Dermis microvascular lymphatic vessel endothelial cell (primary cell): Measurements from ENCODE around the gene SEC14L1. TPM values are rescaled to one million over a fixed set of nuclear protein-coding genes. Genes with fewer than 3 reads are reported as not detected.
A peak's percentile ranks its signal among the peaks of the same experiment; 100 is the strongest.

ENCODE experiments used
- DNase-seq, 2 donors: peaks; one replicate each; pipeline versions ENCODE4 v3.0.0 to v3.0.0-alpha.2; 2010; ENCODE audit warnings: low read depth in 2 of 2
- total RNA-seq: library from RNA; depleted of rRNA; stranded (reverse); fragments of >200 nt; gene quantifications from 2 replicates; pipeline ENCODE4 v1.2.1, GENCODE V29; 2014

Gene SEC14L1
- total RNA-seq, 1 donor from 2014 or later = 196 TPM

DNA sequence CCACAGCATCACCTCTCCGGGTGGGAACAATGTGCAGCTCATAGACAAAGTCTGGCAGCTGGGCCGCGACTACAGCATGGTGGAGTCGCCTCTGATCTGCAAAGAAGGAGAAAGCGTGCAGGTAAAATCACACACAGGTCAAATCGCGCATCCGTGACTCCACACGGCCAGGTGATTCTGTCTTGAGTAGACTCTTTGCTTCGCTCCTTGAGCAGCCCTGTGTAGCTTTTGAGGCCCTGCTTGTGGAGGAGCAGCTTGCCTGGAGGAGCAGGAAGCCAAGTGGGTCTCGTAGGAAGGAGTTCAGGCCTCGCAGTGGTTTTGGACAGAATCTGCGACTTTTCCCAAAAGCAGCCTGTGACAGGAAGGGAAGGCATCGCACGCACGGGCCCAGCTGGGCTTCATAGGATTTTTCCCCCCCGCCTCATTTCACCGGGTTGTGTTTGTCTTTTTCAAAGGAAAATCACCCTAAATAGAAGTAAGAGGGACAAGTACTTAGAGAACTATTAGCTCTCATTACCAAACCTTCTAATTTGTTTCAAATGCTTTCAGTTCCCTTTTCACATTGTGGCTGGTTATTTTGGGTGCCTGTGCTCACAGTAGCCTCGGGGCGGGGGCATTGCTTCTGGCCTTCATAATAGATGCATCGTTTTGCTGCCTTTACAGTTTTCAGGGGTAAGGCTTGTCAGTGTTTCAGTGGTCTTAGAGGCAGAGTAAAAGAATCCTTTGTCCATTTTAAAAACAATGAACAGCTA lies 71.5 kb downstream of the SEC14L1 start:
- DNase-seq = no peak

DNA sequence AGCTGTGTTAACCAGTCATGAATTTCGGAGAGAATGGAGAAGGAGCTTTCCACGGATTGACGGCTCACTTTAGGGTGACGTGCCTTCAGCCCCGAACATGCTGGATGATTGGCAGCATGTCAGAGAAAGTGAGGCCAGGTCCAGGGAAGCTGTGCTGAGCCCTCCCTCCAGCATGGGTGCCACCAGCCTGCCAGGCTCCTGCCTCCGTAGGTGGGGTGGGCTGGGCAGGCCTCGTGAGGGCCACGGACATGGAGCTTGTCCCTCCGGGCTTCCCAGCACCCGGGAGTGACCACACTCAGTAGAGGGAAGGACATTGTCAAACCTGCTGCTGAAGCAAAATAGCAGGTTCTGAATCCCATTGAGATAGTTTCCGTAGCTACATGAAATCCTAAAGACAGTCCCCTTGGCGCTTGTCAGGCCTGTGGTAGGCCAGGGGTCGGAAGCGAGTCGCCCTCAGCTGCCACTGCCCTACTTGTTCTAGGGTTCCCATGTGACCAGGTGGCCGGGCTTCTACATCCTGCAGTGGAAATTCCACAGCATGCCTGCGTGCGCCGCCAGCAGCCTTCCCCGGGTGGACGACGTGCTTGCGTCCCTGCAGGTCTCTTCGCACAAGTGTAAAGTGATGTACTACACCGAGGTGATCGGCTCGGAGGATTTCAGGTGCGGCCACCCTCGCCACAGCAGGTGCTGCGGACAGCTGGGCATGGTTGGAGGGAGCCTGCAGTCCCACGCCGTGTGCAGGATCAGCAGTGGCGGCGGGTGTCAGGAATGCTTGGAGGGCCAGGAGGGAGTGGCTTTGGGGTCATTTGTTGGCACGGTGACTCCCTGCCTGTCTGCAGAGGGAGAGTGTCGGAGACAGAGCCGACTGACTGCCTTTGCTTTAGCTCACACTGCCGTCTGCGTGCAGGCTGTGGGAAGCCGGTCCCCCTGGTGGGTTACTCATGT lies 72.3 kb downstream of the SEC14L1 start:
- DNase-seq = no peak

DNA sequence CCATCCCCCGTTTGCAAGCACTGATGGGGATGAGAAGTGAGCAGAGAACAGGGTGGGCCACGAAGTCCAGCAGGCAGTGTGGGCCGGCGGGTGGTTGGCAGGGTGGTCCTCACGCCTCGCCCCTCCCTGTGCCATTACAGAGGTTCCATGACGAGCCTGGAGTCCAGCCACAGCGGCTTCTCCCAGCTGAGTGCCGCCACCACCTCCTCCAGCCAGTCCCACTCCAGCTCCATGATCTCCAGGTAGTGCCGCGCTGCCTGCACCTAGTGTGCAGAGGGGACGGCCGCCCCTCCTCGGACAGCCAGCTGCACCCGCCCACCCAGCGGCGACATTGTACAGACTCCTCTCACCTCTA lies 73.0 kb downstream of the SEC14L1 start:
- DNase-seq = no peak

GRCh38 chr17:77214328-77214727 lies 73.6 kb downstream of the SEC14L1 start:
- no peak for DNase-seq

DNA sequence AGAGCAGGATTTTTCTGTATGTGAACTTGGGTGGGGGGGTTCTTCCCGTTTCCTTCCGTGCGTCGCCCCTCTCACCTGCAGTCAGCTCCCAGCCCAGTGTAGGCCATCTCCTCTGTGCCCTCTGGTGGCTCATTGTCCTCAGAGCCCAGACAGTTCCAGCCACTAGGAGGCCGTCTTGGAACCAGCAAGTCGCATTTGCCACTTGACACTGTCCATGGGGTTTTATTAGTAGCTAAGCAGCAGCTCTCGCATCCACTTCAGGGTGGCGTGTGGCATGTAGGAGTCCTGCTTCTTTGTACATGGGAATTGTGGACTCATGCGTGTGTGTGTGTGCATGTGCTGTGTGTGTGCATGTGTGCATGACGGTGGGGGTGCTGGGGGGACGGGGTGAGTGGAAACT lies 74.0 kb downstream of the SEC14L1 start:
- DNase-seq = peak in 1 of 2 donors; percentile 47

- no peak for DNase-seq
Measured at GRCh38 chr17:77215281-77215680, 74.5 kb downstream of the SEC14L1 start.

DNA sequence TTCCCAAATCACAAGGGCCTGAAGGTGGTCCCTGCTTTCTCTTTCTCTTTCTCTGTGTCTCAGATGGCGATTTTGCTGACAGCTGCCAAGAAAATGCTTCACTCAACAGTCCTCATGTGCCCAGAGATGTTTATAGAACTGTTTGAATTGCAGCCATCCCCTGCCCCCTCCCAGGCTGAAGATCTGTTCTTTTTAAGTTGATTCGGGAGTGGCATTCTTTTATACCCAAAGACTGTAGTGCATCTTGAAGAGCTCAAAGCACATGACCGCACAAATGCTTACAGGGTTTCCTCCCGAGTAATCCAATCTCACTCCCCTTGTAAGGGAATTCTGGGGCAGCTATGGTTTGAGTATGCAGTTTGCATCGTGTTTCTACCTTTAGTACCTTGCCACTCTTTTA lies 75.7 kb downstream of the SEC14L1 start:
- no peak for DNase-seq

GRCh38 chr17:77217123-77217522 lies 76.4 kb downstream of the SEC14L1 start:
- DNase-seq = no peak

DNA sequence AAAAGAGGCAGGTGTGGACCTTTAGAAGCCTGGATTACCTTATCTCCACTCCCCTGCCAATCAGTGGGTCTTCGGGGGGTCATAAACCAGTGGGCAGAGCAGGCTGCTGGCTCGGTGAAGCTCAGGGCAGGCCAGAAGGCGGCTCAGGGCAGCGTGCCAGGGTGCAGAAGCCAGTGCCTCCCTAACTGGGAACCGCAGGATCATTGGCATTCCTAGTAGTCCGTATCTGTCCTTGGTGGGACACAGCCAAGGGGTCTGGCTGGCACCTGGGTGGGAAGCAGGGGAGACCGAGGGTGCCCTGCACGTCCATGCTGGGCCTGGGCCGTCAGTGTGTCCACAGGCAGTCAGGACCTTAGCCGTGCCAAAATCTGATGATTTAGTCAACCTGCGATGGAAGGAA lies 76.8 kb downstream of the SEC14L1 start:
- no peak for DNase-seq

- no peak for DNase-seq
Measured at GRCh38 chr17:77218902-77219301, 78.1 kb downstream of the SEC14L1 start.

- peak in 1 of 2 donors; percentile 40 for DNase-seq
Measured at GRCh38 chr17:77222356-77222755, 81.6 kb downstream of the SEC14L1 start.

- no peak for DNase-seq
Measured at GRCh38 chr17:77223642-77224420, 83.1 kb downstream of the SEC14L1 start.

DNA sequence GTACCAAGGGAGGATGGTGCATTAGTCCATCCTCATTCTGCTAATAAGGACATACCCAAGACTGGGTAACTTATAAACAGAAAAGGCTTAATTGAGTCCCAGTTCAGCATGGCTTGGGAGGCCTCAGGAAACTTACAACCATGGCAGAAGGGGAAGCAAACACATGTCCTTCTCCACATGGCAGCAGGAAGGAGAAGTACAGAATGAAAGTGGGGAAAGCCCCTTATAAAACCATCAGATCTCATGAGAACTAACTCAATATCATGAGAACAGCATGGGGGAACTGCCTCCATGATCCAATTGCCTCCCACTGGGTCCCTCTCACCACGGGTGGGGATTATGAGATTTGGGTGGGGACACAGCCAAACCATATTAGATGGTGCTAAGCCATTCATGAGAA lies 84.5 kb downstream of the SEC14L1 start:
- no peak for DNase-seq

- DNase-seq = peak; percentile 45 to 71
Measured at GRCh38 chr17:77227461-77228240, 86.9 kb downstream of the SEC14L1 start.

GRCh38 chr17:77228241-77228752 lies 87.5 kb downstream of the SEC14L1 start:
- no peak for DNase-seq

DNA sequence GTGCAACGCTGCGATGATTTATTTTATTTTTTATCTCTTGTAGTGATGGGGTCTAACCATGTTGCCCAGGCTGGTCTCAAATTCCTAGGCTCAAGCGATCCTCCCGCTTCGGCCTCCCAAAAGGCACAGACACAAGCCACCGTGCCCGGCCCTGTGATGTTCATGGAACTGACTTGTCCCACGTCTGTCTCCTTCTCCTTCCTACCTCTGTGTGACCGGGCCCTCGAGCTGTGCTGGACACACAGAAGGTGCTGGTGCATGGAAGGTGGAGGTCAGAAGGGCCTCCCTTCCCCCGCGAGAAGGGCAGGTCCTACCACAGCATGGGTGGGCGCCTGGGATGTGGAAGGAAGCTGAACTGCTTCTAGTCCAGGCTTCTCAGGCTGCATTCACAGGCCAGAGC lies 88.0 kb downstream of the SEC14L1 start:
- no peak for DNase-seq

GRCh38 chr17:77229786-77230435 lies 89.1 kb downstream of the SEC14L1 start:
- no peak for DNase-seq

- DNase-seq = no peak
Measured at GRCh38 chr17:77230436-77230830, 89.7 kb downstream of the SEC14L1 start.

DNA sequence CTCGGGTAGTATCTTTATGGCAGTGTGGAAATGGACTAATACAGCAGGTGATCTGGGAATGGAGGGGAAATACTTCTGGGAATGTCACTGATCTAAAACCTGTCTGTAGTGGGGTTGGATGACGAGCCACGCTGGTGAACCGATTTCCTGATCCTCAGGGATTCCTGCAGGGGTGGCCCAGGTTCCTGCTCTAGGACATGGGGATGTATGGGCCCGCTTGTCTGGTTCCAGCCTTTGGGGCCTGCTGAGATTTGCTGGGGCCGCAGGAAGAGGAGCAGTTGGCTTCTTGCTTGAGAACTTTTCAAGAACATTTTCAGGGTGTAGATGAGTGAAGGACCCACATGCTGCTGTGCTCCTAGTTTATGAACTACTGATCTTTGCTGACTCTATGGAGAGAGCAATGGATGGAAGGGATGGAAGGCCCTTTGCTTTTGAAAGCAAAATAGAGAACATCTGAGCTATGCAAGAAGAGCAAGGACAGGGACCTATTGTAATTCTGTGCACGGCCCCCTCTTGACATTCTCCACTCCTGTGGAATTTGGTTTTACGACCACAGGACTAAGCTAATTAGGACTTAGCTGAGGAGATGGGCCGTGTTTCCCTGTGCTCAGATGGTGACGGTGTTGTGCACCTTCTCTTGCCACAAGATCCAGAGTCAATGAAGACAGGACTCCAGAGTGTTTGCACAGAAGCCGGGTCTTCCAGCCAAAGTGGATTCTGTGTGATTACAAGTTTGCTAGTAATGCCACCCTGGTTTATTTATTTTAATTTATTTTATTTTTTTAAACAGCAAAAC lies 90.5 kb downstream of the SEC14L1 start:
- DNase-seq = no peak

GRCh38 chr17:77233127-77233526 lies 92.4 kb downstream of the SEC14L1 start:
- DNase-seq = no peak
